Testis (tissue), 2 donors: ENCODE results near the gene PDE4B.

Experiments
- POLR2A ChIP-seq: fragments of 450-650 bp; IDR thresholded peaks from one replicate; pipeline ENCODE4 v1.6.1; 2017; ENCODE audit warnings: antibody characterized with exemption, mild to moderate bottlenecking, moderate library complexity
- TF ChIP-seq, protein P1 (sequence below), 3 experiments: fragments of 450-650 bp in 2 of 3; fragments of 200-600 bp in 1 of 3; sonication (generic) in 1 of 3; IDR thresholded peaks; one replicate each; pipeline ENCODE4 v1.5.1; 2016 to 2019; ENCODE audit warnings: antibody characterized with exemption in 3 of 3, mild to moderate bottlenecking in 2 of 3, moderate library complexity in 1 of 3

DNA sequence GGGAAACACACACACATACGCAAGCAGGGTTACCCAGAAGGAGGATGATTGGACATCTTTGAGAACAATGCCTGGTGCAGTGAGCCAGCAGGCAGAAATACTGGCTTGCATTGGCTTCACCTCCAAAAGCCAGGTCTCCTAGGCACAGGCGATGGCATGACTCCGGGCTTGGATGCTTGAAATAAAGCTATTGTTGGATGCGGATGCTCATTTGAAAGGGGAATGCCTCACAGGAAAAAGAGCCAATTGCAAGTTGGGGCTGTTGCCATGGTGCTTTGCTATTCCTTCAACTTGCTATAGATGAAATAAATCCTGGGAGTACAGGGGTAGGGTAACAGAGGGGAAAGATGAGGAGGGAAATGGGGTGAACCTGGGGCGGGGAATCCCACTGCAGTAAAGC, 560.6 kb downstream of the PDE4B start:
- TF ChIP-seq, protein P1, sequence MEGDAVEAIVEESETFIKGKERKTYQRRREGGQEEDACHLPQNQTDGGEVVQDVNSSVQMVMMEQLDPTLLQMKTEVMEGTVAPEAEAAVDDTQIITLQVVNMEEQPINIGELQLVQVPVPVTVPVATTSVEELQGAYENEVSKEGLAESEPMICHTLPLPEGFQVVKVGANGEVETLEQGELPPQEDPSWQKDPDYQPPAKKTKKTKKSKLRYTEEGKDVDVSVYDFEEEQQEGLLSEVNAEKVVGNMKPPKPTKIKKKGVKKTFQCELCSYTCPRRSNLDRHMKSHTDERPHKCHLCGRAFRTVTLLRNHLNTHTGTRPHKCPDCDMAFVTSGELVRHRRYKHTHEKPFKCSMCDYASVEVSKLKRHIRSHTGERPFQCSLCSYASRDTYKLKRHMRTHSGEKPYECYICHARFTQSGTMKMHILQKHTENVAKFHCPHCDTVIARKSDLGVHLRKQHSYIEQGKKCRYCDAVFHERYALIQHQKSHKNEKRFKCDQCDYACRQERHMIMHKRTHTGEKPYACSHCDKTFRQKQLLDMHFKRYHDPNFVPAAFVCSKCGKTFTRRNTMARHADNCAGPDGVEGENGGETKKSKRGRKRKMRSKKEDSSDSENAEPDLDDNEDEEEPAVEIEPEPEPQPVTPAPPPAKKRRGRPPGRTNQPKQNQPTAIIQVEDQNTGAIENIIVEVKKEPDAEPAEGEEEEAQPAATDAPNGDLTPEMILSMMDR (IDR thresholded peaks at IDR 0.05) = no peak
- no peak for TF ChIP-seq POLR2A
